Neuronal stem cell (in vitro differentiated cells): ENCODE results near the gene ACAD9.

ENCODE experiments used
- DNase-seq: peaks from one replicate; pipeline ENCODE4 v3.0.0-alpha.2; 2013; ENCODE audit warnings: low spot score
- H2AFZ ChIP-seq: one replicate; pipeline ENCODE4 v1.6.1; 2013; ENCODE audit warnings: mild to moderate bottlenecking, low read length, inconsistent platforms
- H2AK5ac ChIP-seq: 2 replicates; pipeline ENCODE4 v1.6.1; 2013; ENCODE audit warnings: low read depth, mild to moderate bottlenecking, inconsistent platforms, low read length, moderate library complexity, mixed read lengths
- H2BK120ac ChIP-seq: 2 replicates; pipeline ENCODE4 v1.6.1; 2013; ENCODE audit warnings: low read depth, mild to moderate bottlenecking, inconsistent platforms, low read length, moderate library complexity, mixed read lengths
- H2BK12ac ChIP-seq: one replicate; pipeline ENCODE4 v1.6.1; 2013; ENCODE audit warnings: low read length, inconsistent platforms
- H2BK15ac ChIP-seq: 2 replicates; pipeline ENCODE4 v1.6.1; 2013; ENCODE audit warnings: mild to moderate bottlenecking, low read length, inconsistent platforms, mixed read lengths
- H2BK5ac ChIP-seq: one replicate; pipeline ENCODE4 v1.6.1; 2013; ENCODE audit warnings: inconsistent platforms, mild to moderate bottlenecking, low read length, moderate library complexity
- H3K14ac ChIP-seq: one replicate; pipeline ENCODE4 v1.6.1; 2013; ENCODE audit warnings: low read length, inconsistent platforms
- H3K18ac ChIP-seq: 2 replicates; pipeline ENCODE4 v1.6.1; 2013; ENCODE audit warnings: low read length, inconsistent platforms
- H3K23ac ChIP-seq: 2 replicates; pipeline ENCODE4 v1.6.1; 2013; ENCODE audit warnings: low read depth, mild to moderate bottlenecking, mixed read lengths, low read length, inconsistent platforms; ENCODE audit not compliant: poor library complexity
- H3K27ac ChIP-seq: replicated peaks from 3 replicates; pipeline ENCODE4 v1.5.1; 2013; ENCODE audit warnings: low read length, inconsistent platforms
- H3K27me3 ChIP-seq, 3 experiments: 2 replicates each; pipeline ENCODE4 v1.6.1; 2013; ENCODE audit warnings: low read length in 3 of 3, mild to moderate bottlenecking in 2 of 3, inconsistent platforms in 1 of 3, low read depth in 1 of 3, mixed read lengths in 1 of 3, moderate library complexity in 1 of 3; ENCODE audit not compliant: control insufficient read depth in 3 of 3, insufficient read depth in 3 of 3
- H3K36me3 ChIP-seq, 2 donors: replicated peaks in 1 of 2; 2 replicates each; pipeline ENCODE4 v1.6.1; 2013; ENCODE audit warnings: low read length in 2 of 2; ENCODE audit not compliant: control insufficient read depth in 2 of 2, insufficient read depth in 2 of 2
- H3K4ac ChIP-seq: 2 replicates; pipeline ENCODE4 v1.6.1; 2013; ENCODE audit warnings: inconsistent platforms, mild to moderate bottlenecking, low read length, moderate library complexity
- H3K4me1 ChIP-seq, 2 donors: 1 replicate in 1 of 2; 2 replicates in 1 of 2; pipeline ENCODE4 v1.6.1; 2013; ENCODE audit warnings: low read length in 2 of 2, low read depth in 1 of 2; ENCODE audit not compliant: control insufficient read depth in 2 of 2, insufficient read depth in 1 of 2
- H3K4me2 ChIP-seq: one replicate; pipeline ENCODE4 v1.6.1; 2013; ENCODE audit warnings: mild to moderate bottlenecking, low read length, inconsistent platforms; ENCODE audit not compliant: insufficient read depth, poor library complexity, severe bottlenecking
- H3K4me3 ChIP-seq, 2 donors: 2 replicates each; pipeline ENCODE4 v1.5.1; 2013; ENCODE audit warnings: low read length in 2 of 2, mild to moderate bottlenecking in 2 of 2, inconsistent platforms in 1 of 2, moderate library complexity in 1 of 2
- H3K79me1 ChIP-seq: one replicate; pipeline ENCODE4 v1.6.1; 2013; ENCODE audit warnings: low read depth, mild to moderate bottlenecking, inconsistent platforms, low read length, moderate library complexity
- H3K9ac ChIP-seq: one replicate; pipeline ENCODE4 v1.6.1; 2013; ENCODE audit warnings: mild to moderate bottlenecking, low read depth, low read length, inconsistent platforms; ENCODE audit not compliant: poor library complexity
- H3K9me3 ChIP-seq, 2 donors: replicated peaks in 1 of 2; 2 replicates each; pipeline versions ENCODE3 to v1.6.1; 2013; ENCODE audit warnings: low read length in 2 of 2, mild to moderate bottlenecking in 2 of 2, inconsistent platforms in 1 of 2, low read depth in 1 of 2, mixed read lengths in 1 of 2, moderate library complexity in 1 of 2; ENCODE audit not compliant: control insufficient read depth in 2 of 2, insufficient read depth in 1 of 2
- H4K8ac ChIP-seq: one replicate; pipeline ENCODE4 v1.6.1; 2013; ENCODE audit warnings: low read depth, mild to moderate bottlenecking, inconsistent platforms, low read length, moderate library complexity
- H4K91ac ChIP-seq: one replicate; pipeline ENCODE4 v1.6.1; 2013; ENCODE audit warnings: low read length, low read depth, mild to moderate bottlenecking, inconsistent platforms; ENCODE audit not compliant: poor library complexity
- WGBS, 2 donors: extraction: QIAGEN DNeasy Blood & Tissue Kit; methylation state at CpG; one replicate each; pipeline ENCODE4 v1.1.7; 2013; ENCODE audit warnings: missing lambda C conversion rate in 2 of 2, mixed read lengths in 1 of 2; ENCODE audit not compliant: insufficient read length in 2 of 2, insufficient replicate concordance in 1 of 2; ENCODE audit errors: extremely low coverage in 2 of 2; 5-methylcytosine and 5-hydroxymethylcytosine counted together

ACAD9 gene

GRCh38 chr3:128849911-128850455 is 29.4 kb upstream of the ACAD9 start:
- peak overlapping the region; percentile 74 for H2AK5ac ChIP-seq
- H2BK12ac ChIP-seq, result no peak overlapping the region
- no peak overlapping the region for H3K4ac ChIP-seq
- peaks cover 13 to 16% of the 10 kb centered on the region in 2 donors for H3K9me3 ChIP-seq
- H2BK120ac ChIP-seq, result no peak overlapping the region
- no peak overlapping the region for H2BK5ac ChIP-seq
- H2AFZ ChIP-seq, result peak overlapping the region; percentile 69
- H2BK15ac ChIP-seq, result no peak overlapping the region
- H3K79me1 ChIP-seq, result no peaks in the 10 kb centered on the region
- H3K18ac ChIP-seq, result peak overlapping the region; percentile 68
- no peak overlapping the region for H4K91ac ChIP-seq
- H3K14ac ChIP-seq, result peak overlapping the region; percentile 31
- H3K4me3 ChIP-seq, result no peak overlapping the region
- peak overlapping the region; percentile 16 for H3K9ac ChIP-seq
- WGBS, 2 donors, result no CpG with 5 or more reads among the region's 11 CpGs
- H3K4me1 ChIP-seq, result peaks cover 5 to 6% of the 10 kb centered on the region in 2 donors
- no peak overlapping the region for H3K27ac ChIP-seq
- DNase-seq, result no peak
- no peak overlapping the region for H3K23ac ChIP-seq
- H3K4me2 ChIP-seq, result no peak overlapping the region
- no peak overlapping the region for H4K8ac ChIP-seq
- no peaks in the 10 kb centered on the region for H3K36me3 ChIP-seq
- no peaks in the 10 kb centered on the region for H3K27me3 ChIP-seq

GRCh38 chr3:128850544-128850943 is 28.9 kb upstream of the ACAD9 start:
- Histone ChIP-seq H3K18ac (no peak overlapping the region), H2BK120ac (no peak overlapping the region), H2AK5ac (peak overlapping the region; percentile 74), H3K4ac (no peak overlapping the region), H3K27me3 (no peaks in the 10 kb centered on the region), H2BK12ac (no peak overlapping the region), H3K14ac (peak overlapping the region; percentile 17), H3K36me3 (no peaks in the 10 kb centered on the region), H3K4me2 (no peak overlapping the region), H4K8ac (no peak overlapping the region), H3K4me1 (peaks cover 1 to 2% of the 10 kb centered on the region in 2 donors), H3K9ac (no peak overlapping the region), H2AFZ (peak overlapping the region; percentile 69), H4K91ac (no peak overlapping the region), H3K79me1 (no peaks in the 10 kb centered on the region), H2BK5ac (no peak overlapping the region), H3K9me3 (peaks cover 13 to 21% of the 10 kb centered on the region in 2 donors), H3K27ac (no peak overlapping the region), H3K23ac (no peak overlapping the region), H3K4me3 (no peak overlapping the region), H2BK15ac (no peak overlapping the region)
- no CpG with 5 or more reads among the region's 9 CpGs for WGBS, 2 donors
- no peak for DNase-seq

- no peak for DNase-seq
- H3K27me3 ChIP-seq, result no peaks in the 10 kb centered on the region
- H3K27ac ChIP-seq, result no peak overlapping the region
- no peak overlapping the region for H3K18ac ChIP-seq
- H3K14ac ChIP-seq, result peak overlapping the region; percentile 6
- H3K4me1 ChIP-seq, result no peaks in the 10 kb centered on the region
- H4K8ac ChIP-seq, result peak overlapping the region; percentile 32
- WGBS, 2 donors, result no CpG with 5 or more reads among the region's 4 CpGs
- H3K4me3 ChIP-seq, result no peak overlapping the region
- no peak overlapping the region for H2AK5ac ChIP-seq
- H3K23ac ChIP-seq, result no peak overlapping the region
- H2AFZ ChIP-seq, result no peak overlapping the region
- no peak overlapping the region for H3K4ac ChIP-seq
- H3K4me2 ChIP-seq, result no peak overlapping the region
- H3K9ac ChIP-seq, result no peak overlapping the region
- H2BK120ac ChIP-seq, result no peak overlapping the region
- H3K79me1 ChIP-seq, result no peaks in the 10 kb centered on the region
- no peak overlapping the region for H2BK5ac ChIP-seq
- no peak overlapping the region for H2BK12ac ChIP-seq
- H2BK15ac ChIP-seq, result no peak overlapping the region
- H3K9me3 ChIP-seq, result peaks cover 13 to 25% of the 10 kb centered on the region in 2 donors
- no peaks in the 10 kb centered on the region for H3K36me3 ChIP-seq
- no peak overlapping the region for H4K91ac ChIP-seq
Observed at GRCh38 chr3:128851601-128852000, 27.8 kb upstream of the ACAD9 start.

- Histone ChIP-seq H3K36me3 (no peaks in the 10 kb centered on the region), H3K27me3 (no peaks in the 10 kb centered on the region), H3K4me1 (no peaks in the 10 kb centered on the region), H3K9me3 (peaks cover 22 to 33% of the 10 kb centered on the region in 2 donors), H3K79me1 (no peaks in the 10 kb centered on the region), H2BK5ac (no peak overlapping the region), H3K27ac (no peak overlapping the region), H2AFZ (no peak overlapping the region), H2BK12ac (no peak overlapping the region), H3K4me3 (no peak overlapping the region), H4K8ac (no peak overlapping the region), H2AK5ac (no peak overlapping the region), H2BK120ac (no peak overlapping the region), H2BK15ac (no peak overlapping the region), H3K18ac (no peak overlapping the region), H3K23ac (no peak overlapping the region), H3K4me2 (no peak overlapping the region), H3K9ac (no peak overlapping the region), H4K91ac (no peak overlapping the region), H3K4ac (no peak overlapping the region), H3K14ac (no peak overlapping the region)
- no CpG with 5 or more reads among the region's 5 CpGs for WGBS, 2 donors
- DNase-seq, result no peak
Observed at GRCh38 chr3:128853826-128854225, 25.6 kb upstream of the ACAD9 start.
